ENCODE data around the gene DMBT1. TPM values are rescaled to one million over a fixed set of nuclear protein-coding genes. Genes with fewer than 3 reads are reported as not detected.

DMBT1 gene
- total RNA-seq, 1 donor from 2014 or later: not detected

DNA sequence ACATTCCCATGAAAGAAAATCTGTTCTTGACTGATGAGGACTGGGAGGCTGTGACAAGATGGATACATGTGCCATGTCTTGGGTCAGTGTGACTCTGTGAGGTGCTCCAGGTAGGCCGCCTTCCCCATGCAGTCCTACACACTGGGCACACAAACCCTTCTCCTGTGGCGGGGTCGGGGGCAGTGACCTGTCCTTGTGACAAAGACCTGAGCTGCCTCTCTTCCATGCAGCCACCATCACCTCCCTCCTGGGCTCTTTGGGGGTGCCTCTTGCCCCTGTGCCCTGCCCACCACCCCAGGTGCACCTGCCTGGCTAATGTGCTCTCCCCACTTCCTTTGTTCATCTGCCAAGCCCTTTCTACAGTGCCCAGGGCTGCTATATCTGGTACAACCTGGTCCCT lies 35.7 kb upstream of the DMBT1 start:
- H3K9ac ChIP-seq: no peak overlapping the region
- Mint-ChIP-seq H3K36me3 (no peaks in the 10 kb centered on the region), H3K4me3 (no peak overlapping the region), H3K4me1 (peaks cover 4% of the 10 kb centered on the region), H3K27me3 (ENCODE audit: insufficient read depth, low read depth) (peaks cover 2% of the 10 kb centered on the region), H3K27ac (no peak overlapping the region), H3K9me3 (peaks cover 4% of the 10 kb centered on the region)
- H3K27ac ChIP-seq: no peak overlapping the region
- TF ChIP-seq EZH2phosphoT487 (IDR thresholded peaks at IDR 0.05): no peak
- no peak for TF ChIP-seq EZH2 (IDR thresholded peaks at IDR 0.05)
- TF ChIP-seq, protein P1, sequence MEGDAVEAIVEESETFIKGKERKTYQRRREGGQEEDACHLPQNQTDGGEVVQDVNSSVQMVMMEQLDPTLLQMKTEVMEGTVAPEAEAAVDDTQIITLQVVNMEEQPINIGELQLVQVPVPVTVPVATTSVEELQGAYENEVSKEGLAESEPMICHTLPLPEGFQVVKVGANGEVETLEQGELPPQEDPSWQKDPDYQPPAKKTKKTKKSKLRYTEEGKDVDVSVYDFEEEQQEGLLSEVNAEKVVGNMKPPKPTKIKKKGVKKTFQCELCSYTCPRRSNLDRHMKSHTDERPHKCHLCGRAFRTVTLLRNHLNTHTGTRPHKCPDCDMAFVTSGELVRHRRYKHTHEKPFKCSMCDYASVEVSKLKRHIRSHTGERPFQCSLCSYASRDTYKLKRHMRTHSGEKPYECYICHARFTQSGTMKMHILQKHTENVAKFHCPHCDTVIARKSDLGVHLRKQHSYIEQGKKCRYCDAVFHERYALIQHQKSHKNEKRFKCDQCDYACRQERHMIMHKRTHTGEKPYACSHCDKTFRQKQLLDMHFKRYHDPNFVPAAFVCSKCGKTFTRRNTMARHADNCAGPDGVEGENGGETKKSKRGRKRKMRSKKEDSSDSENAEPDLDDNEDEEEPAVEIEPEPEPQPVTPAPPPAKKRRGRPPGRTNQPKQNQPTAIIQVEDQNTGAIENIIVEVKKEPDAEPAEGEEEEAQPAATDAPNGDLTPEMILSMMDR (IDR thresholded peaks at IDR 0.05): no peak
- DNase-seq (ENCODE audit: low spot score): no peak
- H3K4me1 ChIP-seq: no peaks in the 10 kb centered on the region
- H2AFZ ChIP-seq (replicated peaks): no peak overlapping the region
- no peaks in the 10 kb centered on the region for H3K9me3 ChIP-seq (ENCODE audit: low read depth)
- H3F3A ChIP-seq (ENCODE audit: low read depth): no peaks in the 10 kb centered on the region
- no peak overlapping the region for H3K4me2 ChIP-seq
- H4K20me1 ChIP-seq (ENCODE audit: low read depth): no peaks in the 10 kb centered on the region
- H3K36me3 ChIP-seq: no peaks in the 10 kb centered on the region
- H3K4me3 ChIP-seq: no peak overlapping the region
- no peaks in the 10 kb centered on the region for H3K27me3 ChIP-seq
- H3K79me2 ChIP-seq (ENCODE audit: low read depth): no peaks in the 10 kb centered on the region

DNA sequence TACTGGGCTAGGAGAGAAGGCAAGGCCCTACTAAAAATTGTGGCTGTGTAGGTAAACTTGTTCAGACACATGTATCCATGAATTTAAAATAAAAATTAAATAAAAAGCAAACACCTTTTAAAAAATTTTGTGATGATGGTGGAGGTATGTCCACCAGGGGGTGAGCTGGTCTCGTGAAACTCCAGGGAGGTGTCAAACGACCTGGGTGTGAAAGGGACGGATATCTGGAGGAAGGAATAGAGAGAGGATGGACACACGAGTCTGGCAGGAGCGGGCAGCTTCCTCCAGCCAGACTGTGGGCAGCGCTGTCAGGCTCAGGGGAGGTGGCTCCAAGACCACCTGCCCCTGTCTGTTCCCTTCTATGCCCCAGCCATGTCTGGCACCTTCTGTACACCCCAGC lies 34.8 kb upstream of the DMBT1 start:
- no peak for DNase-seq (ENCODE audit: low spot score)
- H3K36me3 Mint-ChIP-seq: no peaks in the 10 kb centered on the region
- Histone ChIP-seq H4K20me1 (ENCODE audit: low read depth) (no peaks in the 10 kb centered on the region), H3F3A (ENCODE audit: low read depth) (no peaks in the 10 kb centered on the region), H3K9ac (no peak overlapping the region), H2AFZ (replicated peaks) (no peak overlapping the region), H3K4me2 (no peak overlapping the region), H3K4me3 (no peak overlapping the region), H3K27me3 (no peaks in the 10 kb centered on the region), H3K79me2 (ENCODE audit: low read depth) (no peaks in the 10 kb centered on the region), H3K36me3 (no peaks in the 10 kb centered on the region), H3K27ac (no peak overlapping the region), H3K4me1 (no peaks in the 10 kb centered on the region), H3K9me3 (ENCODE audit: low read depth) (no peaks in the 10 kb centered on the region)
- peaks cover 4% of the 10 kb centered on the region for H3K9me3 Mint-ChIP-seq
- no peak for TF ChIP-seq EZH2 (IDR thresholded peaks at IDR 0.05)
- TF ChIP-seq, protein P1 (IDR thresholded peaks at IDR 0.05): peak; percentile 37
- TF ChIP-seq EZH2phosphoT487 (IDR thresholded peaks at IDR 0.05): no peak
- H3K27me3 Mint-ChIP-seq (ENCODE audit: insufficient read depth, low read depth): peaks cover 2% of the 10 kb centered on the region
- H3K27ac Mint-ChIP-seq: no peak overlapping the region
- peaks cover 2% of the 10 kb centered on the region for H3K4me1 Mint-ChIP-seq
- no peak overlapping the region for H3K4me3 Mint-ChIP-seq

DNA sequence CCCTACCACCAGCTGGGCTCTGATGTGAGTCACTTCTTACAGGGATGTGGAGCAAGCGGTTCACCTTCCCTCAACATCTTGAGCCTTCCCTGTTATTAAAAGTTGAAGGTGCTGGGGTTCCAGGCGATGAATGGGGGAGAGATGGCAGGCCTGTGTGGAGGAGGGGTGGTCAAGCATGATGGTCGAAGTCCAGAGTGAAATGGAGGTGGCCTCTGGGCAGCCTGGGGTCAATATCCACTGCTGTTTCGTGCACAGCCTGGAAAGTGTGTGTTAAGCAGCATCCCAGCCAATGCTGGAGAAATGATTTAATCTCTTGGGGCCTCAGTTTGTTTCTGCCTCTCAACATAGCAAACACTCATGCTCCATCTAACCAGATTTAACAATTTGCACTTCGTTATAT lies 33.7 kb upstream of the DMBT1 start:
- H3F3A ChIP-seq (ENCODE audit: low read depth): no peaks in the 10 kb centered on the region
- no peak overlapping the region for H3K4me3 ChIP-seq
- no peak overlapping the region for H3K4me2 ChIP-seq
- Mint-ChIP-seq H3K4me3 (no peak overlapping the region), H3K4me1 (peaks cover 2% of the 10 kb centered on the region), H3K27me3 (ENCODE audit: insufficient read depth, low read depth) (peaks cover 2% of the 10 kb centered on the region), H3K9me3 (peaks cover 4% of the 10 kb centered on the region), H3K27ac (no peak overlapping the region), H3K36me3 (no peaks in the 10 kb centered on the region)
- H3K9me3 ChIP-seq (ENCODE audit: low read depth): no peaks in the 10 kb centered on the region
- TF ChIP-seq EZH2 (IDR thresholded peaks at IDR 0.05) (no peak), EZH2phosphoT487 (IDR thresholded peaks at IDR 0.05) (no peak)
- TF ChIP-seq, protein P1 (IDR thresholded peaks at IDR 0.05): no peak
- no peaks in the 10 kb centered on the region for H3K4me1 ChIP-seq
- H3K9ac ChIP-seq: no peak overlapping the region
- H2AFZ ChIP-seq (replicated peaks): no peak overlapping the region
- H3K27ac ChIP-seq: no peak overlapping the region
- no peaks in the 10 kb centered on the region for H4K20me1 ChIP-seq (ENCODE audit: low read depth)
- no peak for DNase-seq (ENCODE audit: low spot score)
- no peaks in the 10 kb centered on the region for H3K36me3 ChIP-seq
- H3K27me3 ChIP-seq: no peaks in the 10 kb centered on the region
- no peaks in the 10 kb centered on the region for H3K79me2 ChIP-seq (ENCODE audit: low read depth)
